Neutrophil (primary cell): Measurements from ENCODE around the gene PKHD1.

ENCODE experiments used
- H3K27ac ChIP-seq: fragments of 200-600 bp; sonication (generic); 2 replicates; pipeline ENCODE4 v1.5.1; 2016; ENCODE audit warnings: mild to moderate bottlenecking, moderate library complexity
- H3K27me3 ChIP-seq: fragments of 200-600 bp; sonication (generic); 2 replicates; pipeline ENCODE4 v1.6.0; 2016; ENCODE audit warnings: mild to moderate bottlenecking
- H3K36me3 ChIP-seq: fragments of 200-600 bp; sonication (generic); 2 replicates; pipeline ENCODE4 v1.5.1; 2017
- H3K4me1 ChIP-seq, 2 experiments: fragments of 200-600 bp in 1 of 2; sonication (generic) in 1 of 2; 1 replicate in 1 of 2; 2 replicates in 1 of 2; pipeline versions ENCODE4 v1.5.1 to v1.6.1; 2013 to 2016; ENCODE audit warnings: low read depth in 1 of 2, low read length in 1 of 2, mild to moderate bottlenecking in 1 of 2, moderate library complexity in 1 of 2; ENCODE audit not compliant: control insufficient read depth in 1 of 2, insufficient read depth in 1 of 2
- H3K4me3 ChIP-seq, 2 experiments: fragments of 200-600 bp in 1 of 2; sonication (generic) in 1 of 2; 1 replicate in 1 of 2; 2 replicates in 1 of 2; pipeline ENCODE4 v1.5.1; 2013 to 2016; ENCODE audit warnings: low read depth in 1 of 2, low read length in 1 of 2, mild to moderate bottlenecking in 1 of 2, moderate library complexity in 1 of 2
- H3K9me3 ChIP-seq: fragments of 200-600 bp; sonication (generic); 2 replicates; pipeline ENCODE4 v1.5.1; 2016
- CTCF ChIP-seq: fragments of 200-600 bp; sonication (generic); IDR thresholded peaks from 2 replicates; pipeline ENCODE4 v1.5.1; 2016; ENCODE audit warnings: antibody characterized with exemption

Gene PKHD1

GRCh38 chr6:52115145-52115741 is 27.8 kb upstream of the PKHD1 start:
- Histone ChIP-seq H3K27me3 (no peaks in the 10 kb centered on the region), H3K9me3 (no peaks in the 10 kb centered on the region), H3K36me3 (no peaks in the 10 kb centered on the region), H3K4me3 (no peak overlapping the region), H3K4me1 (no peaks in the 10 kb centered on the region), H3K27ac (no peak overlapping the region)
- TF ChIP-seq CTCF = no peak

- H3K27me3 ChIP-seq = no peaks in the 10 kb centered on the region
- H3K9me3 ChIP-seq = no peaks in the 10 kb centered on the region
- no peak overlapping the region for H3K27ac ChIP-seq
- no peak overlapping the region for H3K4me3 ChIP-seq
- no peak for TF ChIP-seq CTCF
- no peaks in the 10 kb centered on the region for H3K36me3 ChIP-seq
- H3K4me1 ChIP-seq = no peaks in the 10 kb centered on the region
Observed at GRCh38 chr6:52109171-52109571, 21.8 kb upstream of the PKHD1 start.

- TF ChIP-seq CTCF = no peak
- Histone ChIP-seq H3K9me3 (no peaks in the 10 kb centered on the region), H3K4me1 (no peaks in the 10 kb centered on the region), H3K36me3 (no peaks in the 10 kb centered on the region), H3K27me3 (no peaks in the 10 kb centered on the region), H3K4me3 (no peak overlapping the region), H3K27ac (no peak overlapping the region)
Observed at GRCh38 chr6:52108128-52108527, 20.7 kb upstream of the PKHD1 start.

GRCh38 chr6:52106994-52107393 is 19.6 kb upstream of the PKHD1 start:
- Histone ChIP-seq H3K4me1 (no peaks in the 10 kb centered on the region), H3K9me3 (no peaks in the 10 kb centered on the region), H3K27ac (no peak overlapping the region), H3K27me3 (no peaks in the 10 kb centered on the region), H3K36me3 (no peaks in the 10 kb centered on the region), H3K4me3 (no peak overlapping the region)
- no peak for TF ChIP-seq CTCF

GRCh38 chr6:52104979-52105378 is 17.6 kb upstream of the PKHD1 start:
- H3K9me3 ChIP-seq = no peaks in the 10 kb centered on the region
- no peaks in the 10 kb centered on the region for H3K36me3 ChIP-seq
- no peaks in the 10 kb centered on the region for H3K27me3 ChIP-seq
- no peaks in the 10 kb centered on the region for H3K4me1 ChIP-seq
- no peak overlapping the region for H3K4me3 ChIP-seq
- no peak overlapping the region for H3K27ac ChIP-seq
- TF ChIP-seq CTCF = no peak

GRCh38 chr6:52103623-52104022 is 16.2 kb upstream of the PKHD1 start:
- H3K4me1 ChIP-seq = no peaks in the 10 kb centered on the region
- H3K36me3 ChIP-seq = no peaks in the 10 kb centered on the region
- no peak for TF ChIP-seq CTCF
- no peaks in the 10 kb centered on the region for H3K27me3 ChIP-seq
- no peaks in the 10 kb centered on the region for H3K9me3 ChIP-seq
- no peak overlapping the region for H3K27ac ChIP-seq
- no peak overlapping the region for H3K4me3 ChIP-seq
